ENCODE data around the gene OR2AG2. TPM values are rescaled to one million over a fixed set of nuclear protein-coding genes. Genes with fewer than 3 reads are reported as not detected.

The OR2AG2 gene
- total RNA-seq, 1 donor from 2014 or later = not detected

- Mint-ChIP-seq H3K4me3 (no peak overlapping the region), H3K9me3 (no peaks in the 10 kb centered on the region), H3K36me3 (ENCODE audit: low read depth) (peaks cover 8% of the 10 kb centered on the region), H3K27ac (no peak overlapping the region), H3K4me1 (peaks cover 2% of the 10 kb centered on the region), H3K27me3 (no peaks in the 10 kb centered on the region)
- ATAC-seq (ENCODE audit: low read depth) (no peak), DNase-seq (no peak)
- POLR2A ChIA-PET = interaction anchor here (0.5 to 3.0 kb wide), 8 partner anchors 8 to 204 kb away, joined by 3 to 26 read pairs (median 8); partner anchors contain the start of genes MRPL17, OR2AG2 and TAF10
- TF ChIP-seq CTCF (IDR thresholded peaks at IDR 0.05) = no peak
- CTCF ChIA-PET = interaction anchor here (0.8 to 15.0 kb wide), 6 partner anchors 10 to 221 kb away, joined by 3 to 391 read pairs (median 4); partner anchors contain the start of gene MRPL17
- intact Hi-C loops (cut with micrococcal nuclease) = loop anchor here (2.0 to 10.0 kb wide), 5 partner anchors 178 to 768 kb away; partner anchors contain the start of genes ARFIP2, CNGA4, FHIP1B and OR2D3
Observed at GRCh38 chr11:6747097-6747668, 24.6 kb downstream of the OR2AG2 start.

- Mint-ChIP-seq H3K27me3 (no peaks in the 10 kb centered on the region), H3K36me3 (ENCODE audit: low read depth) (peaks cover 13% of the 10 kb centered on the region), H3K4me3 (no peak overlapping the region), H3K27ac (no peak overlapping the region), H3K4me1 (peaks cover 2% of the 10 kb centered on the region), H3K9me3 (no peaks in the 10 kb centered on the region)
- CTCF ChIA-PET = interaction anchor here (0.8 to 15.0 kb wide), 6 partner anchors 9 to 220 kb away, joined by 3 to 391 read pairs (median 4); partner anchors contain the start of gene MRPL17
- no peak for TF ChIP-seq CTCF (IDR thresholded peaks at IDR 0.05)
- POLR2A ChIA-PET = interaction anchor here (0.5 to 3.0 kb wide), 9 partner anchors 9 to 265 kb away, joined by 3 to 26 read pairs (median 11); partner anchors contain the start of genes ARFIP2, MRPL17, OR2AG2 and TAF10
- DNase-seq = no peak
- no peak for ATAC-seq (ENCODE audit: low read depth)
- intact Hi-C loops (cut with micrococcal nuclease) = loop anchor here (1.0 to 10.0 kb wide), 9 partner anchors 8 to 768 kb away; partner anchors contain the start of genes ARFIP2, CNGA4, FHIP1B and MRPL17
Observed at GRCh38 chr11:6746626-6747025, 25.1 kb downstream of the OR2AG2 start.

GRCh38 chr11:6746086-6746618, 25.6 kb downstream of the OR2AG2 start:
- Mint-ChIP-seq H3K4me1 (peaks cover 2% of the 10 kb centered on the region), H3K27me3 (no peaks in the 10 kb centered on the region), H3K27ac (no peak overlapping the region), H3K9me3 (no peaks in the 10 kb centered on the region), H3K4me3 (no peak overlapping the region), H3K36me3 (ENCODE audit: low read depth) (peaks cover 14% of the 10 kb centered on the region)
- CTCF ChIA-PET = interaction anchor here (0.9 to 15.0 kb wide), 8 partner anchors 9 to 919 kb away, joined by 3 to 391 read pairs (median 3); partner anchors contain the start of gene MRPL17
- POLR2A ChIA-PET = interaction anchor here (0.7 to 3.0 kb wide), 13 partner anchors 9 to 356 kb away, joined by 3 to 26 read pairs (median 5); partner anchors contain the start of genes ARFIP2, MRPL17, OR2AG2 and SMPD1
- peak; percentile 24 for DNase-seq
- intact Hi-C loops (cut with micrococcal nuclease) = loop anchor here (1.0 to 10.0 kb wide), 9 partner anchors 8 to 769 kb away; partner anchors contain the start of genes ARFIP2, CNGA4, FHIP1B and MRPL17
- peak; percentile 80 for ATAC-seq (ENCODE audit: low read depth)
- TF ChIP-seq CTCF (IDR thresholded peaks at IDR 0.05) = no peak

- ATAC-seq (ENCODE audit: low read depth) (peak; percentile 42), DNase-seq (no peak)
- H3K4me3 Mint-ChIP-seq = no peak overlapping the region
- ChIA-PET POLR2A (interaction anchor here (0.7 to 3.0 kb wide), 13 partner anchors 9 to 355 kb away, joined by 3 to 26 read pairs (median 5); partner anchors contain the start of genes ARFIP2, MRPL17, OR2AG2 and SMPD1), CTCF (interaction anchor here (0.9 to 15.0 kb wide), 7 partner anchors 8 to 920 kb away, joined by 3 to 391 read pairs (median 3); partner anchors contain the start of gene MRPL17)
- H3K4me1 Mint-ChIP-seq = peaks cover 6% of the 10 kb centered on the region
- no peak for TF ChIP-seq CTCF (IDR thresholded peaks at IDR 0.05)
- H3K27ac Mint-ChIP-seq = no peak overlapping the region
- H3K36me3 Mint-ChIP-seq (ENCODE audit: low read depth) = peaks cover 17% of the 10 kb centered on the region
- no peaks in the 10 kb centered on the region for H3K27me3 Mint-ChIP-seq
- no peaks in the 10 kb centered on the region for H3K9me3 Mint-ChIP-seq
- intact Hi-C loops (cut with micrococcal nuclease) = loop anchor here (1.0 to 10.0 kb wide), 9 partner anchors 7 to 769 kb away; partner anchors contain the start of genes ARFIP2, CNGA4, FHIP1B and MRPL17
Observed at GRCh38 chr11:6745465-6746015, 26.2 kb downstream of the OR2AG2 start.
